CD4-positive, alpha-beta T cell treated with Interferon gamma for 1 hour (primary cell): ENCODE measurements around the gene ZBTB46.

Experiments
- DNase-seq: peaks from one replicate; pipeline ENCODE4 v3.0.0-alpha.2; 2020

ZBTB46 gene

DNA sequence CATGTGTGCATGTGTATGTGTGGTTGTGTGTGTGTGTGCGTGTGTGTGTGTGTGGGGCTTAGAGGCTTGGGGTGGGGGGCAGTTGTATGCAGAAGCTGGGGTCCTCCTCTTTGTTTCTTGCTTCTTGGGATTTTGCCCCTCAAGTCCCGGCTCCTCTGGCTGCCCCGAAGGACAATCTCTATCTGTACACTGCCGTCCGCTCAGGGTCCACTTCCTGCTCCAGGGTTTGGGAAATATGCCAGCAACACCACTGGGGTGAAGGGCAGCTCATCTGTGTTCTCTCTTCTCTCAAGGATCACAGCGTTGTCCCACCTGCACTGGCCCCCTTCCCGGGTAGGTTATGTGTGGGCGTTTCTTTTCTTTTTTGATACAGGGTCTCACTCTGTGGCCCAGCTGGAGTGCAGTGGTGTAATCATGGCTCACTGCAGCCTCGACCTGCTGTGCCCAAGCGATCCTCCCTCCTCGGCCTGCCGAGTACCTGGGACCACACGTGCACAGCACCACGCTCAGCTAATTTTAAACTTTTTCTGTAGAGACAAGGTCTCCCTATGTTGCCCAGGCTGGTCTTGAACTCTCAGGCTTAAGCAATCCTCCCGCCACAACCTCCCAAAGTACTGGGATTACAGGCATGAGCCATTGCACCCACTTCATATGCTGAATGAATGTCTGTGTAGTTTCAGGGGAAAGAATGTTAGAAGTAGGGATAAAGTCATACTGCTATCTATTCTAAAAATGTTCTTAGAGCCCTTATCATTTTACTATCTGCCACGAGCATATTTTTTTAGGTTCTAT lies 65.8 kb downstream of the ZBTB46 start:
- no peak for DNase-seq

DNA sequence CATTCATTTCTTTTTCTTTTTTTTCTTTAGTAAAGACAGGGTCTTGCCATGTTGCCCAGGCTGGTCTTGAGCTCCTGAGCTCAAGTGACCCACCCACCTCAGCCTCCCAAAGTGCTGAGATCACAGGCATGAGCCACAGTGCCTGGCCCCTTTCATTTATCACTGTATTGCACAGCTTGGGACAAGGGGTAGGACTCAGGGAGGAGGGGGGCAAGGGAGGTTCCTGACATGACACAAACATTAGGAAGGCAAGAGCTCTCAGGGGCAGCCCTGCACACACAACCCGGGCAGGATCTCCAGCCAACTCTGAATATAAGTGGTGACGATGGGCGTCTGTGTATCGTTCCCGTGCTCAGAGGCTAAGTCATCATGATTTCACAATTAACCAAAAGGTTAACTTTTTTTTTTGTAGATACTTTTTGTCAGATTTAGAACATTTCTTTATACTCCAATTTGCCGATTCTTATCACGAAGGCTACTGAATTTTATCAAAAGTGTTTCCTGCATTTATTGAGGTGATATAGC lies 71.6 kb downstream of the ZBTB46 start:
- no peak for DNase-seq

DNA sequence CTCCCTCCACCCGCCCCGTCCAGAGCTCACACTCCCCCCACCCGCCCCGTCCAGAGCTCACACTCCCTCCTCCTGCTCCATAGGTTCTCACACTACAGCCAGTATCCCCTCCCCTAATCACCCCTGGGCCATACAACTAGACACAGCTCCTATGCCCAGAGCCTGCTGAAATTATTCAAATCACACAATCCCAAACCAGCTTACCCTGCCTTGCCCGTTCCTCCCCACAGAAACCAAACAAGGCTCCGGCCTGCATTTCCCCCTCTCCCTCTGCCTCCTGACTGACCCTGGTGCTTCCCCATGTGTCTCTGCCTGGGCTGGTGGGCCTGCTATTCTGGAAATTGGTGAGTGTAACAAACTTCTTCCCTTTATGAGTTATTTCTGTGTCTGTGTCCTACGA lies 72.9 kb downstream of the ZBTB46 start:
- DNase-seq = no peak

DNA sequence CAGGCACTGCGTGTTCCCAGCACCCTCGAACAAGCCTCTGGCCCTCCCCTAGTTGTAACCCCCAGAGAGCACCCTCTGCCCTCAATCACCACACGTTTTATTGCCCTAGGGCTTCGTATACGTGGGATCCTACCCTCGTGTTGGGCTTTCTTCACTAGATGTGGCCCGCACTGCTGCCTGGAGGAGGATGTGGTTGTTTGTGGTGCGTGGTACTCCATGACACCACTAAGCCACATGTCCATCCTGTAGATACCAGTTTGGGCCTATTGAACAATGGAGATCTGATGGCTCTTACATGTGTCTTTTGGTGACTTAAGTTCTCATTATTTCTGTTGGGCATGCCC lies 74.4 kb downstream of the ZBTB46 start:
- no peak for DNase-seq

DNA sequence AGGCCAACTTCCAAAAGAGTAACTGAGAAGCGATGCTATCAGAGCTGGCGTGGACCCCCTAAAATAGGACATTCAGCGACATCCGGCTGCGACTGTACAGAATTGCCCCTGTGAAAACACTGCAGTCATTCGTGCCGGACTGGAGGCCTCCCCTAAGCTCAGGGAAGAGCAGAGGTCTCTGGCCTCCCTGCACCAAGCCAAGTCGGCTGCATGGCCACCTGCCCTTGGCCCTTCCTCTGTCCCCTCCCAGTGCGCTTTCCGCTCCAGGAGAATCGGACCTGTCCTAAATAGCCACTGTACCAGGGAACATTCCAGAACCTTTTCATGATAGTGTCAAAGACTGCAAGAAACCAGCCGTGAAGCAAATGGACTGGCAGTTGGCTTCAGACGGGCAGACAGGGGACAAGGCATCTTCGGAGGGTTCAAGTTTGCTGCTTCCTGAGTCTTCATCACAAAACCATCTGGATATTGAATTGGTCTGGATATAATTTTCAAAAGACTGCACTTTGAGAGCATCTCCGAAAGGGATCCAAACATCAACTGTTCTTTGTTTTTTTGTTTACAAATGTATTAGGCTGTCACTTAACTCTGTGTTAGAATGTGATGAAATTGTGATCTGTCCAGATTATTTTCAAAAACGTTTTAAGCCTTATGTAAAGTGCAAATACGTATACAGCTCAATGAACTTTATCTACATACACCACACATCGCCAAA lies 75.0 kb downstream of the ZBTB46 start:
- DNase-seq = no peak

DNA sequence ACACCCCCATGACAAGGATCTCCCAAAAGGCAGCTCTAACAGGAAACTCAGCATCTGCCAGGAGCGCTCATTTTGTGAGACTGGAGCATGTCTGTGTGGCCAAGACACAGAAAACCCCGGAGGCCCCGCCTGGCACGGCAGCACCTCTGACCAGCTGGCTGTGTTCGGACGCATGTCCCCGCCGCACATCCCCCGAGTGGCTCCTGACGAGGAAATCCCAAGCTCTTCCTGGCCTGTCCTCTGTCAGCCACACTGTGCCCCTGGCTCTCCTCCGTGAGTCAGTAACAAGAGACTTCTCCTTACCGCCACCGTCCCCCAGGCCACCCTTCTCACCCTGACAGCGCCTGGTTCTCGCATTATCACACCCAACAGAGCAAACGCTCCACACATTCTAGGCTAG lies 77.1 kb downstream of the ZBTB46 start:
- DNase-seq = no peak

DNA sequence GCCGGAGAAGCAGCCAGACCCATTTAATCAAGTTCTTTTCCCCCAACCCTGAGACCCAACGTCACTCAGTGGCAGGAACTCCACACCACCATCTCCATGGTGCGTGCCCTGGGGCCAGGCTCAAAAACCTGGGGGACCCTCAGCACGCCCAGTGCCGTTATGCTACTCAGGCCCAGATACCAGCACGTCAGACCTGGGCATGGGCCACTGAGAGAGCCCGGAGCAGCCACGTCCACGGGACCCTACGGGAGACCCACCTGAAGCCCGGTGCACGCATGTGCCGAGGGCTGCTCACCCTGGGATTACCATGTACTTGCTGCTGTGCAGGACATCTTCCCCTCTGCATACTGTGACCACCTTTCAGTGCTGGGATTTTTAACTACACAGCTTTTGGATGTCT lies 77.7 kb downstream of the ZBTB46 start:
- no peak for DNase-seq

DNA sequence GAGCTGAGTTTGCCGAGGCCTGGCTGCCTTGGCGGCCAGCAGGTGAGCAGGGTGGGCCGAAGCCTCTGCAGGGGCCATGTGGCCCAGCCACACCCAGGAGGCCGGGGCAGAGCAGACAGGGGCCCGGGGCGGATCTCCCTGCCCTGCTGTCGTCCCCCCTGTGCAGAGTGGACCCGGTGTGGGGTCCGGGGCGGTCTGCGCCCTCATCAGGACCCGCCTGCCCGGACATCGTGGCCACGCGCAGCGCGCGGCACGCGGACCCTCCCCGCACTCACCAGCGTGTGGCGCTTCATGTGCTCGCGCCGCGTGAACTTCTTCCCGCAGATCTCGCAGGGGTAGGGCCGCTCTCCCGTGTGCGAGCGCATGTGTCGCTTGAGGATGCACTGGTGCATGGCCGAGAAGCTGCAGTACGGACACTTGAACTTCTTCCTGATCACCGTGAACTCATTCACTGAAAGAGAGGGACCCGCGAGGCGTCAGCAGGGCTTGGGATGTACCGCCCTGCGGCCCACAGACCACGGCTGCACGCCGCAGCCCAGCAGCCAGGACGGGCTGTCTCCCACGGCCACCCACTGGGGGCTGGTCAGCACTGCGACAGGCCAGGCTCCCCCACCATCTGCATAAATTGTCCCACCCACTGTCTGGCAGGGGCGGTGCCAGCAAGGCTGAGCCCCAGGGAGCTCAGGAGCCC lies 78.5 kb downstream of the ZBTB46 start:
- DNase-seq = no peak

DNA sequence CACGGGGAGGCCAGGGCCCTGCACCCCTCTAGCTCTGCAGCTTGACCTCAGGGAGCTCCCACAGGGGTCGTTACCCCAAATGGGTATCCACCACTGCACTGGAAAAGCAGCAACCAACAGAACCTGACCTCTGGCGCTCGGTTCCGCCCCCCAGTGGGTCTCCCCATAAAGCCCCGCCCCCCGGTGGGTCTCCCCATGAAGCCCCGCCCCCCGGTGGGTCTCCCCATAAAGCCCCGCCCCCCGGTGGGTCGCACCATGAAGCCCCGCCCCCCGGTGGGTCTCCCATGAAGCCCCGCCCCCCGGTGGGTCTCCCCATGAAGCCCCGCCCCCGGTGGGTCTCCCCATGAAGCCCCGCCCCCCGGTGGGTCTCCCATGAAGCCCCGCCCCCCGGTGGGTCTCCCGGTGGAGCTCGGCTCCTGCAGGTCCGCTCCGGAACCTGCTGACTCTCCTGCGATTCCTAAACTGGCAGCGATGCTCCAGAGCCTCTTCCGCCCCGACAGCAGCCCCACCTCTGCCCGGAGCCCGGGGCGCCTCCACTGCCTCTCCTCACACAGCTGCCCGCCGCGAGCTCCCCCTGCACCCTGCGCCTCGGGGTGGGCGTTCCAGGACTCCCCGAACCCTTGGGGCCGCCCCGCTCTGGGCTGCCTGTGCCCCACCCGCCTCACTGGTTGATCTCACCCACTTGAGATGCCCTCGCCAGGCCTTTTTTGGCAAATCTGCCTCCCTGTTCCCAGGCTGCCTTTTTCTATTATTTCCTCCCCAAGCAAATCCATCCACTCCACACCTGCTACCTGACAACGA lies 79.4 kb downstream of the ZBTB46 start:
- DNase-seq = no peak

DNA sequence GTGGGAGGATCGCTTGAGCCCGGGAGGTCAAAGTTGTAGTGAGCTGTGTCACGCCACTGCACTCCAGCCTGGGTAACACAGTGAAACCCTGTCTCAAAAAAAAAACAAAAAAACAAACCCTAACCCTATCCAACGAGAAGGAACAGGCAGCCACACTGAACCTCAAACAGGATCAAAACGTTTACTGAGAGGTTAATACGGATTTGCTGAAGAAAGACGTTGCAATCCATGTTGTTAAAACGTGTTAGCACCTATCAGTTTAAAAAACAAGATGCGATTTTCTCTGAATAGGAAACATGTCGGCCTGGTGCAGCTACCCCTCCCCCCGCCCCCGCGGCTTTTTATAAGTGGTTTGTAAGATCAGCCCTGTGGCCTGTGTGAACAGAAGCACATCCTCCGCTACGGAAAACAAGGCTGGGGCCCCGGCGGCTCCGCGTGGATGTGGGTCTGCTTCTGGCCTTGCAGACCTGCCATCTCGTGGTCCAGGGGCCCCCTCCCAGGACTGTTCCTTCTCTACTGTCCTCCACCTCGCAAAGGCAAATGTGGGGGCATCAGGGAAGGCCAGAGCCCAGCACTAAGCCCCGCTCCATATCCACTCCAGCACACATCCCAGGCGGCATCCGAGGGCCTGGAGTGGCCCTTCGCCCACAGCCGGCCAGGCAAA lies 80.1 kb downstream of the ZBTB46 start:
- peak; percentile 53 for DNase-seq

DNA sequence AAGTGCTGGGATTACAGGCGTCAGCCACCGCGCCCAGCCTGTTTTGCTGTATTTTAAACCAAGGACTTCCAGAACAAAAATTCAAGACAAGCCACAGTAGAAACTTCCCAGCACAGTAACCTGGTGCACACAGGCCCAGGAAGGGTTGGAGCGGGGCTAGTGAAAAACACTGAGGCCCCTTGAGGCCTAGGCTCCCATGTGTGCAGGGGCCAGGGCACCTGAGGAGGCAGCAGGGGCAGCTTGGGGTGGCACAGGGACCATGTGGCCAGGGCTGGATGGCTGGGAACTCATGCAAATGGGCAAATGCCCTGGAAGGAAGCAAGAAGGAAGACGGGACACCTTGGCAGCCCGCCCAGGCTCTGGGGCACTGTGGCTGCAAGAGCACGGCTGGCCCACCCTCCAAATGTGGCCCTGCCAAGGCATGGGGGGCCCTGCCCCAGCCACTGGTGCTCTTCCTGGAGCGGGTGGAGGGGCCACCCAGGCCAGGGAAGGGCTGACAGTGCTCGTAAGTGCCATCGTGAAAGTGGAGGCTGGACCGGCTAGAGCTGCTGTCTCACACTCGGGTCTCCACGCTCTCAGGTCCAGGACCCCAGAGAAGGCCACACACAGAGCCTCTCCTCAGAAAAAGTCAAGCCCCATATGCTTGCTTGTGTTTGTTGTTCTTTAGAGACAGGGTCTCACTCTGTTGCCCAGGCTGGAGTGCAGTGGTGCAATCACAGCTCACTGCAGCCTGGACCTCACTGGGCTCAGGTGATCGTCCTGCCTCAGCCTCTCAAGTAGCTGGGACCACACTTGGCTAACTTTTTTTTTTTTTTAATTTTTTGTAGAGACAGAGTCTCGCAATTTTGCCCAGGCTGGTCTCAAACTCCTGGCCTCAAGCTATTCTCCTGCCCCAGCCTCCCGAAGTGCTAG lies 81.2 kb downstream of the ZBTB46 start:
- DNase-seq = no peak

DNA sequence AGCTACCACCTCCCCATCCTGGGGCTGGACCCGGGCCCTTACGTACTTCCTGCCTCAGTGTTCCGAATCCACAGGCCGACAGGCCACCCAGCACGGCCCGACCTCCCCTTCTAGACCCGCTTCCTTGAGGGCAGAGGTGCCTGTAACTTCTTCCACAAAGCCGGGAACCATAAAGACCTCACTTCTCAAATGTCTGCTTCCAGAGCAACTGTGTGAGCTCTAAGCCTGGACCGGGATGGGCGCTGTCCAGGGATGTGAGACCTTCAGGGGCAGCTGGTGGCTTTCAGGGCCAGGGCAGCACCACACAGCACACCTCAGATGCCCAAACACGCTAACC lies 82.2 kb downstream of the ZBTB46 start:
- DNase-seq = no peak

DNA sequence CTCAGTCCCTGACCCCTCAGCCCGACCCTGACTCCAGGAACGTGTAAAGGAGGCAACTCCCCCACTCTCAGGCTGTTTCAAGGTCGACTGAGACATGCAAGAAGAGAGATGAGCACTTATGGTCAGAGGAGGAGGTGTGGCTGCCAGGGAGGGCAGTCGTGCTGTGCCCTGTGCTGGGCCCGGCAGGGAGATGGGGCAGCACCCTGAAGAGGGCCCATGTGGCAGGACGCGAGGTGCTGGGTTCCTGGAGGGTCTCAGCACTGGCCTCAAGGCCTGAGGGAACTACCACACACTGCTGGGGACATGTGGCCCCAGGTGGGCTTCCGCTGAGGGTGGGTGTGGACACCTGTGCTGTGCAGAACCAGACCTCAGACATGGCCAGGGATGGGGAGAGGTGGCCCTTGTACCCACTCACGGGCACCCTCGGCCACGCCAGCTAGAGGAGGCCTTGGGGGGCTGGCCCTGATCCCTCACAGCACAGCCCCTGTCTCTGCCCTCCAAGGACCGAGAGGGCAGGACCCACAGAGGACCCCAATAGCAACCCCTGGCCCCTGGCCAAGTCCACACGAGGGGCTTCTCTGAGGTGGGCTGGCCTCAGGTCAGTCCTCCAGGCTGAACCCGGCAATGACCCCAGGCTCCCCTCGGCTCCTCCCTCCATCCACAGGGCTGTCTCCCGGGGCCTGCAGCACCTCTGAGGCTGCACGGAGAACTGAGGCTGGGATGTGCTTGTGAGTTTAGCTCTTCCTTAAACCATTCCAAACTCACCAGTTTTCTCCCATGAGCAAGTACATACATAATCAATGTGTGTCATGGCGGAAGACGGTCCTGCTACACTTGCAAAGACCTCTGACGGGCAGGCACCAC lies 82.8 kb downstream of the ZBTB46 start:
- DNase-seq = no peak

DNA sequence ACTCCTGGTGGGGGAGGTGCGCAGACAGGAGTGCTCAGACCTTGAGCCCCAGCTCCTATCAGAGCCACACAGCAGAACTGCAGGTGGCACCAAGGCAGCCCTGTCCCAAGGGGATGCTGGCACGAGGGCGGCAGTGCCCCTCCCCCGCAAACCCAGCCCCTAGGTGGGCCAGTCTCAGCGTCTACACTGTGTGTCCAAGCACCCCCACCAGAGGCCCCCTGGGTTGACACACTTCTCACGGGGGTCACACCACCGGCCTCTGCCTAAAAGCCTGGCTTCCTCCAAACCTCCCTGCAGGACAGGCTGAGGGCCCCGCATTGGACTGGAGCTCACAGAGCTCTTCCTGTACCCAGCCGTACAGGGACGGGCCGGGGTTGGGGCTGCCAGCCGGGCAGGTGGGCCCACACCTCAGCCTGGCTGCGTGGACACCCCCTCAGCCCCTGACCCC lies 83.4 kb downstream of the ZBTB46 start:
- no peak for DNase-seq

DNA sequence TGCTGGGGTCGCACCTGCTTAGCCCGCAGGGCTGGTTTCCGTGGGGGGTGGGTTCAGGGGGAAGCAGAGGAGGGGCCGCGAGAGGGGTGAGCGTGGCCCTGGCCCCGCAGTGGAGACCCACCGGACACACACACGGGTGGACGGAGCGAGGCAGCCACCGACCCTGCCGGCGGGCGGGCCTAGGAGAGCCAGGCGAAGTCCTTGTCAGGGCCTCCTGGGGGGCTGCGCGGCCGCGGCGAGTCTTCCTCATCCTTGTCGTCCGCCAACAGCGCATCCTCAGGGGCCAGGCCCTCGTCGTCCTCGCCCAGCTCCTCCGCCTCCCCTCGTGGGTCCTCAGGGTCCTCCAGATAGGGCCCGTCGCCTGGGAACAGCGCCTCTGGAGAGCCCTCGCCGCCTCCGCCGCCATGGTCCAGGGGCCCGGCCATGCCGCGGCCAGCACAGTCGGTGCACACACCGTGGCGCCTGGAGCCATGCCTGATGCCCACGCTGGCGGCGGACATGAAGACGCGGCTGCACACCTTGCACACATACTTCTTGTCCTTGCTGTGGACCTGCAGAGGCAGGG lies 84.2 kb downstream of the ZBTB46 start:
- no peak for DNase-seq

DNA sequence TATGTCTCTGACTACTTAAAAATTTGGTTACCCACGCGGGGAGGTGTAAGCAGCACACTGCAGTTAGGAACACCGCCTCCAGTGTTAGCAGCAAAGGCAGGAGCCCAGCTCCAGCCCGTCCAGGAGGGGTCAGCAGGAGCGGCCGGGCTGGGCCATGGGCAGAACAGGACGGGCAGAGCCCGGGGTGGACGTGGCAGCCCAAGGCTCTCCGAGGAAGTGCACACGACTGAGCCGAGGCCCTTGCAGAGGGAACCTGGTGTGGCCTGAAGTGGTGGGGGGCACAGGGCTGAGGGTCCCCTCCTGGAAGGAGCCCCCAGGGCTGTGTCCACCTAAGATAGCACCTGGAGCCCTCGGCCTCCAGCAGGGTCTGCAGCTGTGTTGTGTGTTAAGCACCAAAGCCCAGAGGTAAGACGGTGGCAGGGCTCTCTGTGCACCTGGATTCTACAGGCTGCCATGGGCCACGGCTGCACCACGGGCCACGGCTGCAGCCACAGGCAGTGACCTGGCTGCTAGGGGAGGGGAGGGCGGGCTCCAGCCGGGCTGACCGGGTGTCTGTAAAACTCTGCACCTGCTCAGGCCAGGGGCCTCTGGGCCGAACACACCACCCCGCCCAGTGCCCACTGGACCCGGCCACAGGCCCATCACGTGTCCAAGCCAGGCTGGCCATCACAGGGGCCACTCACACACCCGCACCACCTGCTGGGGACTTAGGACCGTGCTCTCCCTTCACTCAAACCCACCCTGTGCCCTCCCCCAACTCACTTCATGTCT lies 84.9 kb downstream of the ZBTB46 start:
- DNase-seq = no peak

DNA sequence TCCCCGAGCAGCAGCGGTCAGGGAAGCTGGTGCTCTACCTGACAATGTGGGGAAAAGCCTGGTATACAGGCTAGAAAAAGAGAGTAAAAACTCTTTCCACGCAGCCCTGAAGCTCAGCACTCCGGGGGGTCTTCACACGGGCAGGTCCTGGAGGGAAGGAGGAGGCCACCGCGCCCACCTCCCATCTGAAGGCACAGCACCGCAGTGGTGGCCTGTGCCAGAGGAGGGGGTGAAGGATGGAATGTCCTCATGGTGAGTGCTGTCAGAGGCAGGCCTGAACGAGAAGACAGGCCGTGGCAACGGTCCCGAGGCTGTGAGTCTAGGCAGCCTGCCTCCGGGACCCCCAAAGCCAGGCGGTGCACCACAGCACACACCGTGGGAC lies 85.6 kb downstream of the ZBTB46 start:
- no peak for DNase-seq

DNA sequence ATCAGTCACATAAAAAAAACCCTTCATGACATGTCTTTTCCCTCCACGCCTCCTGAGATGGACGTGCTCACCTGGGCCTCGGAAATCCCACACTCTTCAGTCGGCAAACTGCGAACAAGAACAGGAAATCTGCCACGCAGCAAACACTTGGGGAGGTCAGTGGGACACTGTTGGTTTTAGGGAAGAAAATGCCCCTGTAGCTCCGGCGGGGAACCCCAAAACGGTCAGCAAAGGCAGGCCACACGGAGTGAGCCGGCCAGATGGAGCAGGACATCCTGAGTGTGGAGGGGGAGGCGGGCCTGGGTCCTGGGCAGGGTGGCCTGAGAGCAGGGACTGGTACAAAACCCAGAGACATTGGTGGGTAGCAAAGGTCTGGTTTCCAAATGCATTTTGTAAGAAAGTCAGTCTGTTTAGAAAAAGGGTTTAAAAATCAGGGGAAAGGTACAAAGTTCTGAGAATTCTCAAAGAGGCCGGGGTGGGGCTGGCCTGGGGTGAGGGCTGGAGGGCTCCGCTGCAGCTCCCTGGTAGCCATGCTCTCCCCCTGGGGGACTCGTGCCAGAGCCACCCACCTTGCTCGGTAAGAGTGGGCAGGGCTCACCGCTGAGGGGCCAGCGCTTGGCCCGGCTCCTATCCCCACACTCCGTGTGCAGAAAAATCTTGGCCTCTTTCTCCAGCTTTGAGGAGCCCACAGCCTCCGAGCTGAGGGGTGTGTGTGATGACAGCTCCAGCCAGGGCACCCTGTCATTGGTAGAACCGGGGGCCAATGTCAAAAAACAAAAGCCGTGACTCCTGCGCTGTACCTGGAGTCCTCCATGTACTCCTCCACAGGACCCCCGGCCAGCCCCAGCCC lies 86.3 kb downstream of the ZBTB46 start:
- no peak for DNase-seq
